Measurements from ENCODE around the gene PHF3.

Gene PHF3

GRCh38 chr6:63675138-63675537, 39.5 kb downstream of the PHF3 start:
- no peak for DNase-seq (ENCODE audit: low read depth)
- no peak for TF ChIP-seq POLR2A (IDR thresholded peaks at IDR 0.05; ENCODE audit: extremely low read depth, insufficient read length)
- TF ChIP-seq MYC (IDR thresholded peaks at IDR 0.05; ENCODE audit: low read depth, low read length), result no peak
- TF ChIP-seq CTCF (IDR thresholded peaks at IDR 0.05; ENCODE audit: low read depth, low read length), result no peak
- no peak for TF ChIP-seq MAX (IDR thresholded peaks at IDR 0.05; ENCODE audit: low read depth, low read length)
- no peak overlapping the region for H3K4me3 ChIP-seq (ENCODE audit: low read depth, low read length)

- no peak for TF ChIP-seq CTCF (IDR thresholded peaks at IDR 0.05; ENCODE audit: low read depth, low read length)
- no peak for TF ChIP-seq MYC (IDR thresholded peaks at IDR 0.05; ENCODE audit: low read depth, low read length)
- H3K4me3 ChIP-seq (ENCODE audit: low read depth, low read length), result no peak overlapping the region
- no peak for DNase-seq (ENCODE audit: low read depth)
Measured at GRCh38 chr6:63676412-63677114, 41.0 kb downstream of the PHF3 start.

- no peak for DNase-seq (ENCODE audit: low read depth)
- TF ChIP-seq CTCF (IDR thresholded peaks at IDR 0.05; ENCODE audit: low read depth, low read length), result no peak
- no peak for TF ChIP-seq MAX (IDR thresholded peaks at IDR 0.05; ENCODE audit: low read depth, low read length)
- TF ChIP-seq POLR2A (IDR thresholded peaks at IDR 0.05; ENCODE audit: extremely low read depth, insufficient read length), result no peak
- TF ChIP-seq MYC (IDR thresholded peaks at IDR 0.05; ENCODE audit: low read depth, low read length), result no peak
- H3K4me3 ChIP-seq (ENCODE audit: low read depth, low read length), result no peak overlapping the region
Measured at GRCh38 chr6:63677282-63677681, 41.7 kb downstream of the PHF3 start.

GRCh38 chr6:63683071-63683603, 47.5 kb downstream of the PHF3 start:
- DNase-seq (ENCODE audit: low read depth), result no peak
- TF ChIP-seq CTCF (IDR thresholded peaks at IDR 0.05; ENCODE audit: low read depth, low read length) (no peak), MYC (IDR thresholded peaks at IDR 0.05; ENCODE audit: low read depth, low read length) (no peak), POLR2A (IDR thresholded peaks at IDR 0.05; ENCODE audit: extremely low read depth, insufficient read length) (no peak)
- no peak overlapping the region for H3K4me3 ChIP-seq (ENCODE audit: low read depth, low read length)

GRCh38 chr6:63685446-63686379, 50.1 kb downstream of the PHF3 start:
- no peak for DNase-seq (ENCODE audit: low read depth)
- no peak for TF ChIP-seq CTCF (IDR thresholded peaks at IDR 0.05; ENCODE audit: low read depth, low read length)
- no peak for TF ChIP-seq MAX (IDR thresholded peaks at IDR 0.05; ENCODE audit: low read depth, low read length)
- no peak for TF ChIP-seq MYC (IDR thresholded peaks at IDR 0.05; ENCODE audit: low read depth, low read length)
- TF ChIP-seq POLR2A (IDR thresholded peaks at IDR 0.05; ENCODE audit: extremely low read depth, insufficient read length), result no peak
- no peak overlapping the region for H3K4me3 ChIP-seq (ENCODE audit: low read depth, low read length)
